Activated T-cell treated with anti-CD3 and anti-CD28 coated beads for 4 hours (primary cell): ENCODE results near the gene CLMP.

ENCODE experiments used
- DNase-seq: peaks from one replicate; pipeline ENCODE4 v3.0.0-alpha.2; 2020

Gene CLMP

DNA sequence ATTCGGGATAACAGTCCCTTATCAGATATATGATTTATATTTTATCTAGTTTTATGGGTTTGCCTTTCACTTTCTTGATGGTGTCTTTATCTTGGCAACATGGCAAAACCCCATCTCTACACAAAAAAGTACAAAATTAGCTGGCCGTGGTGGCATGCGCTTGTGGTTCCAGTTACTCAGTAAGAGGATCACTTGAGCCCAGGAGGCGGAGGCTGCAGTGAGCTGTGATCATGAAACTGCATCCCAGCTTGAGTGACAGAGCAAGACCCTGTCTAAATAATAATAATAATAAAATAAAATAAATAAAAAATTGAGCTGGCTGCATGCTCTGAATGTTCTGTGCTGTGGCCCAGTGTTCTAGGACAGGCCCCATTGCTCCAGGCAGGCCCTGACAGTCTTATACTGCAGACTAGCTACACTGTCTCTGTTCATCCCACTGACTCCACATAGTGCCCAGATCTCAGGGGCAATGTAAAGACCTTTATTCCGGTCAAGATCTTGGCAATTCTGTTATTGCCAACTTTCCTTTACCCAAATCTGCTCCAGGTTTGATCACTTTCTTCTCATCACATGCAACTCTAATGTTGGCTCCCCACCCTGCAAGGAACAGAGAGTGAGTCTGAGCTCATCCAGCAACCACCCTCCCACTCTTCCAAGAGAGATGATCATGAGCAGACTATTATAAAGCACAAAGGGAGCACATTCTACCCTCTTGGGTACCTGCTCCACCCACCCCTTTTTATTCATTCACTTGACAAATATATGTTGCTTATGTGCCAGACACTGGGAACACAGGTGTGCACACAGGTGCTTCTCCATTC, 141.9 kb downstream of the CLMP start:
- DNase-seq, result no peak

GRCh38 chr11:123051634-123052033, 143.4 kb downstream of the CLMP start:
- no peak for DNase-seq

DNA sequence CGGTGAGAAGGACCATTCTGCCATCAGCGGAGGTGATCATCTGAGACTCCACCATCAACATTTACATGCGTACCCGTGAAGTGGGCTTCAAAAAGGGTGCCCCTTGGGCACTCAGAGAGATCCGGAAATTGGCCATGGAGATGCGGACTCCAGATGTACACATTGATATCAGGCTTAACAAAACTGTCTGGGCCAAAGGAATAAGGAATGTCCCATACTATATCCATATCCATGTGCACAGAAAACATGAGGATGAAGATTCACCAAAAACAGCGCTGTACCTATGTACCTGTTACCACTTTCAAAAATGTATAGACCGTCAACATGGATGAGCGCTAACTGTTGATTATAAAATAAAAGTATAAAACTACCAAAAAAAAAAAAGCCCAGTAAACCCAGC, 143.9 kb downstream of the CLMP start:
- DNase-seq, result no peak

GRCh38 chr11:123047947-123048293, 147.1 kb downstream of the CLMP start:
- no peak for DNase-seq

GRCh38 chr11:123047266-123047946, 147.6 kb downstream of the CLMP start:
- no peak for DNase-seq

DNA sequence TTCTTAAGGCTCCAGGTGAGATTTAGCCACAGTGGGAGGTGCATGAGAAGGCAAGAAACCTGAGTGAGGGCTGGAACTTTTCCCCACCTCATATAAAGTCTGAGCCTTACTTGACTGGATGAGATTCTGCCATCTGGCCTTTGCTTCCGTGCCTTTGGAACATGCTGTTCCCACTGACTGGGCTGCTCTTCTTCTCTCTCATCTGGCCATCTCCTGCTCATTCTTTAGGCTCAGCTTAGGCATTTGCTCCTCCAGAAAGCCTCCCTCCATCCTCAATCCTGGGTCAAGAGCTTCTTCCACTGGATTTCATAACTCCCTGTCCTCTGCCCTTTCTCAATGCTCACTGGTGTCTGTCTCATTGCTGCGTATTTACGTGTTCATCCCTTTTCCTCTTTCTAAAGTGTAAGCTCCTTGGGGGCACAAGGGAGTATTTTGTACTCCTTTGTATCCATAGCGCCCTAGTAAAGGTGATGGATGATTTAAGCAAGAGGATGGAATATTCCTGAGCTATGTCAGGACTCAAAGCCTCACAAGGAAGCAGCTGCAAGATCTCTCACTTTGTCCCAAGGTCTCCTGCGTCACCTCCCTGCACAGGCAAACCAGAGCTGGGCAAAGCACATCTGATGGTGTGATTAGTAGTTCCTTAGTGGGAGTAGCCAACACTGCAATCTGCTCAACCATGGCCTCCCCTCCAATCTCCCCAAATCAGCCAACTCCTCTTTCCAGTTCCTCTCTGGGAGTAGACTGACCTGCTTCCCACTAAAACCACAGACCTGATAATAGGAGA, 148.4 kb downstream of the CLMP start:
- no peak for DNase-seq

GRCh38 chr11:123045101-123045500, 149.9 kb downstream of the CLMP start:
- DNase-seq, result no peak

GRCh38 chr11:123041185-123041584, 153.9 kb downstream of the CLMP start:
- no peak for DNase-seq

- no peak for DNase-seq
These were observed 155.0 kb downstream of the CLMP start for GRCh38 chr11:123040111-123040432.

DNA sequence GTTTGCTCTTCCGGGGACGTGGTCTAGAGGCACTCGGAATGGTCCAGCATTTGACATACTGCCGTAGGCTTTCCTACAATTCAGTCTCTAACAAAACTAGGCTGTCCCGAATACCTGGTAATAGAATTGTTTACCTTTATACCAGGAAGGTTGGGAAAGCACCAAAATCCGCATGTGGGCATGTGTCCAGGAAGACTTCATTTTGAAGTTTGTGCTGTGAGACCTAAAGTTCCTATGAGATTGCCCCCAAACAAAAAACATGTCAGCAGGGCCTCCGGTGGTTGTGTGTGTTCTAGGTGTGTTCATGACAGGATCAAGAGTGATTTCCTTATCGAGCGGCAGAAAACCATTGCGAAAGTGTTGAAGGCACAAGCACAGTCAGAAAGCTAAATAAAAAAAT, 159.2 kb downstream of the CLMP start:
- no peak for DNase-seq

DNA sequence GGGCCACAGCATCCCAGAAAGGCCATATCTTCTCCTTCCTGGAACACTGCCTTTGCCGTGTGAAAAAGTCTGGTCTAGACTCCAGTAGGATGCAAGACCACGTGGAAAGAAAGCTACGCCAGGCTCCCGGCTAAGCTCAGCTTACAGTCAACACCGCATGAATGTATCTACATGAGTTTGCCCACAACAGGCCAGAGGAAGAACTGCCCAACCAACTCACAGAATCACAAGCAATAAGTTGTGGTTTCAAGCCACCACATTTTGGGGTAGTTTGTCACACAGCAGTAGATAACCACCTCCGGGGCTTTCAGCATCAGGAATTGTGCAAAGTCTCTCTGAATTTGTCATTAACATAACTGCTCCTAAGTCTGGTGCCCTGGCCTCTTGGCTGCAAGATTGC, 160.5 kb downstream of the CLMP start:
- DNase-seq, result no peak

DNA sequence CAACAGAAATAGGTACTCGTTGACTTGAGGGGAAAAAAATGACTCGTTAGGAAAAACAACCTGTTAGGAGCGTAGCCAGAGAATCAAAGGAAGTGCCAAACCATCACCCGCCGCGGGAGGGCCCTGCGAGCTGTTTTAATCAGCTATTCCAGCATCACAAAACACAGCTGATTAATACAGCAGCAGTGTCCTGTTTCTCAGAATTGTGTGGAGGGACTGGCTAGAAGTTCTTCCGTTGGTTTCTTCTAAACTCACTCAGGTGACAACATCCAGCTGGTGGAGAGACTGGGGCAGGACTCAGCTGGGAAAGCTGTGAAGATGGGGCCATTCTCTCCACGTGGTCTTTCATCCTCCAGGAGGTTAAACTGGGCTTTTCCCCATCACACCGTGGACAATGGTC, 161.2 kb downstream of the CLMP start:
- no peak for DNase-seq

- no peak for DNase-seq
These were observed 164.5 kb downstream of the CLMP start for GRCh38 chr11:123030517-123030916.

GRCh38 chr11:123020968-123021367, 174.1 kb downstream of the CLMP start:
- peak; percentile 4 for DNase-seq
